ENCODE measurements around the gene SLC38A10. TPM values are rescaled to one million over a fixed set of nuclear protein-coding genes. Genes with fewer than 3 reads are reported as not detected.

The SLC38A10 gene
- polyA plus RNA-seq, 1 donor (not counting 4 experiments of a cell fraction or from before 2014, with no cell fraction given) = 16.8 TPM

DNA sequence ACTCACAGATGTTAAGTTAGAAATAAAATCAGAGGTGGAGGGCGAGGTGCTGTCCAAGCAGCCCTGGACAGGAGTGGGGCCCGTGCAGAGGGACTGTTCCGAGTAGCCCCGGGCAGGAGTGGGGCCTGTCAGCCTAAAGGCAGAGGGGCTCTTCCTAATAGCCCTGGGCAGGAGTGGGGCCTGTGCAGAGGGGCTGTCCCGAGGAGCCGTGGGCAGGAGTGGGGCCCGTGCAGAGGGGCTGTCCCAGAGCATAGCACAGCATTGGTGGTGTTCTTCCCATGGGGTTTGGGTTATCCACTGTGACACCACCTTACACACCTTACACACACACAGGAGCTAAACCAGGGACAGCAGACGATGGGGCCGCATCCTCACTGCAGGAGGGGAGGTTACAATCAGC, 82.7 kb downstream of the SLC38A10 start:
- H3K27ac ChIP-seq (ENCODE audit: control insufficient read depth, insufficient read depth, low read length) = no peak overlapping the region
- no peak overlapping the region for H3K9ac ChIP-seq (ENCODE audit: control insufficient read depth, extremely low read depth, insufficient read depth, low read length)
- TF ChIP-seq EZH2 (IDR thresholded peaks at IDR 0.05; ENCODE audit: low read length) = no peak
- TF ChIP-seq, protein P1, sequence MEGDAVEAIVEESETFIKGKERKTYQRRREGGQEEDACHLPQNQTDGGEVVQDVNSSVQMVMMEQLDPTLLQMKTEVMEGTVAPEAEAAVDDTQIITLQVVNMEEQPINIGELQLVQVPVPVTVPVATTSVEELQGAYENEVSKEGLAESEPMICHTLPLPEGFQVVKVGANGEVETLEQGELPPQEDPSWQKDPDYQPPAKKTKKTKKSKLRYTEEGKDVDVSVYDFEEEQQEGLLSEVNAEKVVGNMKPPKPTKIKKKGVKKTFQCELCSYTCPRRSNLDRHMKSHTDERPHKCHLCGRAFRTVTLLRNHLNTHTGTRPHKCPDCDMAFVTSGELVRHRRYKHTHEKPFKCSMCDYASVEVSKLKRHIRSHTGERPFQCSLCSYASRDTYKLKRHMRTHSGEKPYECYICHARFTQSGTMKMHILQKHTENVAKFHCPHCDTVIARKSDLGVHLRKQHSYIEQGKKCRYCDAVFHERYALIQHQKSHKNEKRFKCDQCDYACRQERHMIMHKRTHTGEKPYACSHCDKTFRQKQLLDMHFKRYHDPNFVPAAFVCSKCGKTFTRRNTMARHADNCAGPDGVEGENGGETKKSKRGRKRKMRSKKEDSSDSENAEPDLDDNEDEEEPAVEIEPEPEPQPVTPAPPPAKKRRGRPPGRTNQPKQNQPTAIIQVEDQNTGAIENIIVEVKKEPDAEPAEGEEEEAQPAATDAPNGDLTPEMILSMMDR (optimal IDR thresholded peaks at IDR 0.05 in 1 of 3, IDR thresholded peaks at IDR 0.05 in 1 of 3, conservative IDR thresholded peaks at IDR 0.05 in 1 of 3; ENCODE audit: extremely low read depth in 1 of 3, insufficient read depth in 2 of 3, low read length in 3 of 3) = no peak
- H3K4me1 ChIP-seq (ENCODE audit: control insufficient read depth, extremely low read depth, insufficient read depth, low read length) = no peaks in the 10 kb centered on the region
- no peaks in the 10 kb centered on the region for H3K79me2 ChIP-seq (ENCODE audit: control insufficient read depth, insufficient read depth, low read length)
- H2AFZ ChIP-seq (ENCODE audit: control insufficient read depth, low read length) = no peak overlapping the region
- DNase-seq (ENCODE audit: low read depth, low spot score) = no peak
- no peak for FAIRE-seq
- no peaks in the 10 kb centered on the region for H3K9me1 ChIP-seq (ENCODE audit: control insufficient read depth, extremely low read depth, insufficient read depth, low read length)
- no peaks in the 10 kb centered on the region for H3K36me3 ChIP-seq (ENCODE audit: control insufficient read depth in 2 of 2, extremely low read depth in 1 of 2, insufficient read depth in 2 of 2, low read length in 2 of 2)
- dilution Hi-C loops (cut with MboI; ENCODE audit: extremely low pct_ligation_motif_present, low sequenced_read_pairs) = no loop called here
- H4K20me1 ChIP-seq (ENCODE audit: control insufficient read depth, extremely low read depth, insufficient read depth, low read length) = no peaks in the 10 kb centered on the region
- H3K9me3 ChIP-seq (ENCODE audit: control insufficient read depth, low read depth, low read length) = no peaks in the 10 kb centered on the region
- H3K4me3 ChIP-seq (ENCODE audit: control insufficient read depth in 2 of 3, extremely low read depth in 1 of 3, insufficient read depth in 2 of 3, low read depth in 1 of 3, low read length in 3 of 3) = no peak overlapping the region
- H3K27me3 ChIP-seq (ENCODE audit: control insufficient read depth, extremely low read depth, insufficient read depth, low read length) = no peaks in the 10 kb centered on the region
- no peak overlapping the region for H3K4me2 ChIP-seq (ENCODE audit: control insufficient read depth, extremely low read depth, insufficient read depth, low read depth, low read length)

DNA sequence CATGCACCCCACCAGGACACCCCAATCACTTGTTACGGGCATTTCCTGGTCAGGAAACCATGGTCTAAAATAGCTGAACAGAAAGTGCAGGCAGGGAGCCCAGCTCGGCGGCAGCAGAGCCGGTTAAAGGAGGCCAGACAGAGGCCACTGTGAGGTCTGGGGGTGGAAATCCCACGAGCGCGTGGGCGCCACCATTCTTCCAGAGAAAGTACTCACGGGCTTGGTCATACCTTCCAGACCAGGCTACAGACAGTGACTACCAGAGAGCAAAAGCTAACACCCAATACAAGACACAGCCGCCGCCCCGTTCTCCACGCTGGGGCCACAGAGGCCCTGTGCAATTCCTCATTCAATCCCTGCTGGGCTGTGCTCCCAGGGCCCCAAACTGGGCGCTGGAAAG, 84.2 kb downstream of the SLC38A10 start:
- Histone ChIP-seq H2AFZ (ENCODE audit: control insufficient read depth, low read length) (no peak overlapping the region), H3K27me3 (ENCODE audit: control insufficient read depth, extremely low read depth, insufficient read depth, low read length) (no peaks in the 10 kb centered on the region), H4K20me1 (ENCODE audit: control insufficient read depth, extremely low read depth, insufficient read depth, low read length) (no peaks in the 10 kb centered on the region), H3K9ac (ENCODE audit: control insufficient read depth, extremely low read depth, insufficient read depth, low read length) (no peak overlapping the region), H3K79me2 (ENCODE audit: control insufficient read depth, insufficient read depth, low read length) (no peaks in the 10 kb centered on the region), H3K9me1 (ENCODE audit: control insufficient read depth, extremely low read depth, insufficient read depth, low read length) (no peaks in the 10 kb centered on the region), H3K4me1 (ENCODE audit: control insufficient read depth, extremely low read depth, insufficient read depth, low read length) (no peaks in the 10 kb centered on the region), H3K4me3 (ENCODE audit: control insufficient read depth in 2 of 3, extremely low read depth in 1 of 3, insufficient read depth in 2 of 3, low read depth in 1 of 3, low read length in 3 of 3) (no peak overlapping the region), H3K4me2 (ENCODE audit: control insufficient read depth, extremely low read depth, insufficient read depth, low read depth, low read length) (no peak overlapping the region), H3K27ac (ENCODE audit: control insufficient read depth, insufficient read depth, low read length) (no peak overlapping the region), H3K9me3 (ENCODE audit: control insufficient read depth, low read depth, low read length) (no peaks in the 10 kb centered on the region), H3K36me3 (ENCODE audit: control insufficient read depth in 2 of 2, extremely low read depth in 1 of 2, insufficient read depth in 2 of 2, low read length in 2 of 2) (peaks cover 0 to 5% of the 10 kb centered on the region in 2 experiments)
- dilution Hi-C loops (cut with MboI; ENCODE audit: extremely low pct_ligation_motif_present, low sequenced_read_pairs) = no loop called here
- TF ChIP-seq, protein P1 (optimal IDR thresholded peaks at IDR 0.05 in 1 of 3, IDR thresholded peaks at IDR 0.05 in 1 of 3, conservative IDR thresholded peaks at IDR 0.05 in 1 of 3; ENCODE audit: extremely low read depth in 1 of 3, insufficient read depth in 2 of 3, low read length in 3 of 3) = no peak
- TF ChIP-seq EZH2 (IDR thresholded peaks at IDR 0.05; ENCODE audit: low read length) = no peak
- DNase-seq (ENCODE audit: low read depth, low spot score) (no peak), FAIRE-seq (no peak)
